Adrenal gland (tissue), 5 donors: Measurements from ENCODE around the gene PACRG.

Source experiments
- CTCF ChIP-seq, 6 experiments: fragments of 450-650 bp in 4 of 6; fragments of 200-600 bp in 2 of 6; sonication (generic) in 1 of 6; IDR thresholded peaks; 1 replicate in 5 of 6; 2 replicates in 1 of 6; pipeline versions ENCODE4 v1.5.1 to v1.8.0; 2016 to 2021; ENCODE audit warnings: antibody characterized with exemption in 6 of 6, mild to moderate bottlenecking in 2 of 6, moderate library complexity in 1 of 6
- POLR2A ChIP-seq, 2 donors: fragments of 450-650 bp; IDR thresholded peaks; one replicate each; pipeline ENCODE4 v1.6.1; 2017; ENCODE audit warnings: antibody characterized with exemption in 2 of 2, mild to moderate bottlenecking in 2 of 2, moderate library complexity in 1 of 2
- donor health status: DM: no; HTN: no; CAD: no.

- no peak for TF ChIP-seq CTCF (IDR thresholded peaks at IDR 0.05)
- TF ChIP-seq POLR2A (IDR thresholded peaks at IDR 0.05), result no peak
Measured at GRCh38 chr6:162857326-162857725, 129.6 kb downstream of the PACRG start.
